ENCODE results near the gene DSC3. TPM values are rescaled to one million over a fixed set of nuclear protein-coding genes. Genes with fewer than 3 reads are reported as not detected.

The DSC3 gene
- not detected for total RNA-seq
- not detected for total RNA-seq (2013)

DNA sequence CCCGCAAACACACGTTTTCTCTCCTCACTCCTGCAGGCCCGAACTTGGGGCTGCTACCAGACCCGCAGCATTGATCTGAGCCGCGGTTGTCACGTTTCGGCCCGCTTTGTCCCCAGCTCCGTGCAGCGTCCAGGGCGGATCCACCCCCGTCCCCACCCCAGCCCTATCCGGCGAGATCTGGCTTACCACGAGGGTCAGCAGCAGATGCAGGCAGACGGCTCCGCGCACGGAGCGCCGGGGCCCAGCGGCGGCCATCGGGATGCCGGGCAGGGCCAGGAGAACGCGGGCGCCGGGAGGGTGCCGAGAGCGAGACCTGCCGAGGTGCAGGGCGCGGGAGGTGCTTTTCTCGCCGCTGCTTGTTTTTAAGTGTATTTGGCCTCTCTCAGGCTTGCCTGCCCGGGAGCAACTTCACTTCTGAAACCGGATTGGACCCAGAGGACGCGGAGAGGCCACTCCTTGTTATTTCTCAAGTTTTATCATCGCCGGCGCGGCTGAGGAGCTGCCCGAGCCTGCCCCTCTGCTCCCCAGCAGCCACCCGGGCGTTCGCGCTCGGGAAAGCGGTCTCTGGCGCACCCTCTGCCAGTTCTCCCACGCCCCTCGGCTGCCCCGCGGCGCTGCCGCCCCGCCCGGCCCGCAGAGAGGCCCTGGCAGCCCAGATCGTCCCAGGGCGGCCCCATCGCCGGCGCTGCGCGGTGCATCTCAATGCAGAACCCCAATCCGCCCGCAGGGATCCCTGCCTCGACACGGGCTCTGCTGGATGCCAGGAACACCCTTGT is at the start of gene DSC3:
Gene DSC3, minus strand, starts transcription at position 337 of the 776 bp plus-strand sequence. Its CDS starts 82 bp downstream, at position 255.
- no peak for DNase-seq
- H3K4me1 Mint-ChIP-seq, result no peaks in the 10 kb centered on the region

DNA sequence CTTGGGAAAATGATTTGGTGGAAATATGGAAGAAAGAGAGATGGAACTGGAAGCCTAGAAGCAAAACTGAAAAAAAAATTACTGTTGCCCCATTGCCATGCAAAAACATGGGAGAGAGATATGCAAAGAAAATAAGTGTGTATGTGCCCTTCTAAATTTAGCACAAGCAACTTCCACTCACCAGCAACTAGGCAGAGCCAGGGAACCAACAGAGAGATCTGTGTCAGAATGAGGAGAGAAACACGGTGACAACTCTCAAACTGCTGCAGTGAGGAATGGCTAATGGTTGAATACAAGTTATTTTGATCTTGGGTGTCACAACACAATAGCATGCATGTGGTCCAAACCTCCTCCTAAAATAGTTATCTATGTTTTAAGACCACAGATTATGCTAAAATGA is 48.8 kb upstream of the DSC3 start:
- H3K4me3 Mint-ChIP-seq, result no peak overlapping the region

More for the DNA sequence above, at the start of gene DSC3:
- Mint-ChIP-seq H3K9me3 (peaks cover 5 to 9% of the 10 kb centered on the region in 2 donors), H3K4me3 (no peak within 1 kb of the TSS), H3K27ac (no peak within 1 kb of the TSS), H3K27me3 (ENCODE audit: low read depth in 2 of 2) (peaks cover 30 to 37% of the 10 kb centered on the region in 2 donors), H3K36me3 (peaks cover 7% of the 10 kb centered on the region)
- H3K27ac ChIP-seq (ENCODE audit: low read length), result no peak within 1 kb of the TSS
- no peak within 1 kb of the TSS for H3K4me3 ChIP-seq (ENCODE audit: low read length)
- H3K4me1 ChIP-seq (ENCODE audit: control insufficient read depth, insufficient read depth, low read length), result peaks cover 6% of the 10 kb centered on the region
- no peaks in the 10 kb centered on the region for H3K36me3 ChIP-seq (ENCODE audit: control insufficient read depth, insufficient read depth, low read length)
- WGBS (ENCODE audit: insufficient coverage), result 4% methylated on average over 73 of the region's 73 CpGs
- H3K9me3 ChIP-seq (ENCODE audit: control insufficient read depth, insufficient read depth, low read length), result peaks cover 9% of the 10 kb centered on the region
- intact Hi-C loops (cut with micrococcal nuclease), result no loop called here
- H3K27me3 ChIP-seq (ENCODE audit: control insufficient read depth, insufficient read depth, low read length), result peaks cover 26% of the 10 kb centered on the region
- TF ChIP-seq, protein P1, sequence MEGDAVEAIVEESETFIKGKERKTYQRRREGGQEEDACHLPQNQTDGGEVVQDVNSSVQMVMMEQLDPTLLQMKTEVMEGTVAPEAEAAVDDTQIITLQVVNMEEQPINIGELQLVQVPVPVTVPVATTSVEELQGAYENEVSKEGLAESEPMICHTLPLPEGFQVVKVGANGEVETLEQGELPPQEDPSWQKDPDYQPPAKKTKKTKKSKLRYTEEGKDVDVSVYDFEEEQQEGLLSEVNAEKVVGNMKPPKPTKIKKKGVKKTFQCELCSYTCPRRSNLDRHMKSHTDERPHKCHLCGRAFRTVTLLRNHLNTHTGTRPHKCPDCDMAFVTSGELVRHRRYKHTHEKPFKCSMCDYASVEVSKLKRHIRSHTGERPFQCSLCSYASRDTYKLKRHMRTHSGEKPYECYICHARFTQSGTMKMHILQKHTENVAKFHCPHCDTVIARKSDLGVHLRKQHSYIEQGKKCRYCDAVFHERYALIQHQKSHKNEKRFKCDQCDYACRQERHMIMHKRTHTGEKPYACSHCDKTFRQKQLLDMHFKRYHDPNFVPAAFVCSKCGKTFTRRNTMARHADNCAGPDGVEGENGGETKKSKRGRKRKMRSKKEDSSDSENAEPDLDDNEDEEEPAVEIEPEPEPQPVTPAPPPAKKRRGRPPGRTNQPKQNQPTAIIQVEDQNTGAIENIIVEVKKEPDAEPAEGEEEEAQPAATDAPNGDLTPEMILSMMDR (IDR thresholded peaks at IDR 0.05), result no peak
- no peak for ATAC-seq

DNA sequence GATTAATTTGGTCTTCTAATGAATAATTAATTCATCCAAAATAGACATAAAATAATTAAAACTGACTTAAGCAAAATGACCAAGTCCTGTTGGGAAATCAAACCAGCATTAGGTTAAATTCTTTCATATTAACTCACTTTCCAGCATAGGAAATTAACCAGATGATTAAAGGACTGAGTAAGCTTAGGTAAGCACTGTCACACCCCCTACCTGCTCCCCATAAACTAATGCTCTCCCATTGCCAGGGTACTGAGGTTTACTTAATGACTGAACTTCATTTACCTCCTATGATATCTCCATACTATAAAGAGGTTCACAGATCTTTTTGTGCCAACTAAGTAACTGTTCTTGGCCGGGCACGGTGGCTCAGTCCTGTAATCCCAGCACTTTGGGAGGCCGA is 46.0 kb upstream of the DSC3 start:
- 90% methylated on average over 3 of the region's 3 CpGs for WGBS (ENCODE audit: insufficient coverage)
- peaks cover 0 to 4% of the 10 kb centered on the region in 2 donors for H3K9me3 Mint-ChIP-seq
- no peak for ATAC-seq

More for the DNA sequence above, 48.8 kb upstream of the DSC3 start:
- WGBS (ENCODE audit: insufficient coverage), result 56% methylated on average over 1 of the region's 1 CpG
- Mint-ChIP-seq H3K36me3 (no peaks in the 10 kb centered on the region), H3K4me1 (no peaks in the 10 kb centered on the region), H3K27me3 (ENCODE audit: low read depth in 2 of 2) (no peaks in the 10 kb centered on the region), H3K9me3 (peaks cover 10 to 15% of the 10 kb centered on the region in 2 donors), H3K27ac (no peak overlapping the region)
- no peaks in the 10 kb centered on the region for H3K4me1 ChIP-seq (ENCODE audit: control insufficient read depth, insufficient read depth, low read length)
- TF ChIP-seq, protein P1 (IDR thresholded peaks at IDR 0.05), result no peak
- H3K4me3 ChIP-seq (ENCODE audit: low read length), result no peak overlapping the region
- H3K36me3 ChIP-seq (ENCODE audit: control insufficient read depth, insufficient read depth, low read length), result no peaks in the 10 kb centered on the region
- no peak overlapping the region for H3K27ac ChIP-seq (ENCODE audit: low read length)
- ATAC-seq (no peak), DNase-seq (no peak)
- H3K27me3 ChIP-seq (ENCODE audit: control insufficient read depth, insufficient read depth, low read length), result no peaks in the 10 kb centered on the region
- no peaks in the 10 kb centered on the region for H3K9me3 ChIP-seq (ENCODE audit: control insufficient read depth, insufficient read depth, low read length)
- intact Hi-C loops (cut with micrococcal nuclease), result no loop called here

More for the DNA sequence above, 46.0 kb upstream of the DSC3 start:
- H3K4me1 ChIP-seq (ENCODE audit: control insufficient read depth, insufficient read depth, low read length), result no peaks in the 10 kb centered on the region
- H3K9me3 ChIP-seq (ENCODE audit: control insufficient read depth, insufficient read depth, low read length), result no peaks in the 10 kb centered on the region
- TF ChIP-seq, protein P1 (IDR thresholded peaks at IDR 0.05), result no peak
- H3K4me3 ChIP-seq (ENCODE audit: low read length), result no peak overlapping the region
- no peak overlapping the region for H3K27ac ChIP-seq (ENCODE audit: low read length)
- no peaks in the 10 kb centered on the region for H3K27me3 Mint-ChIP-seq (ENCODE audit: low read depth in 2 of 2)
- intact Hi-C loops (cut with micrococcal nuclease), result no loop called here
- no peaks in the 10 kb centered on the region for H3K4me1 Mint-ChIP-seq
- no peak overlapping the region for H3K4me3 Mint-ChIP-seq
- H3K36me3 ChIP-seq (ENCODE audit: control insufficient read depth, insufficient read depth, low read length), result no peaks in the 10 kb centered on the region
- H3K27me3 ChIP-seq (ENCODE audit: control insufficient read depth, insufficient read depth, low read length), result no peaks in the 10 kb centered on the region
- H3K36me3 Mint-ChIP-seq, result no peaks in the 10 kb centered on the region
- H3K27ac Mint-ChIP-seq, result no peak overlapping the region
- no peak for DNase-seq

Data from natural killer cell (primary cell).